ENCODE measurements around the gene MYBPH. TPM values are rescaled to one million over a fixed set of nuclear protein-coding genes. Genes with fewer than 3 reads are reported as not detected.

The MYBPH gene
- total RNA-seq, 4 donors from 2014 or later: 0.11 to 0.75 TPM; not detected in 2

- no peaks in the 10 kb centered on the region for H3K27me3 ChIP-seq
- DNase-seq: no peak
Observed at GRCh38 chr1:203122159-203122558, 53.5 kb downstream of the MYBPH start.

GRCh38 chr1:203121186-203122015 is 54.2 kb downstream of the MYBPH start:
- 67 to 71% methylated on average over 11 of the region's 11 CpGs for whole genome bisulfite sequencing, 2 donors
- Histone ChIP-seq H3K4me3 (replicated peaks in 1 of 3) (no peak overlapping the region), H3K4me1 (peaks cover 0 to under 1% of the 10 kb centered on the region in 2 donors), H3K36me3 (no peaks in the 10 kb centered on the region), H3K9me3 (no peaks in the 10 kb centered on the region), H3K27ac (no peak overlapping the region), H3K27me3 (no peaks in the 10 kb centered on the region)
- TF ChIP-seq CTCF (IDR thresholded peaks at IDR 0.05) (no peak), POLR2A (IDR thresholded peaks at IDR 0.05) (no peak)
- intact Hi-C loops (cut with DNase I): loop anchor here (5.0 kb wide), 1 partner anchor 41 kb away; no protein-coding TSS in a partner anchor
- no peak for DNase-seq

More at GRCh38 chr1:203122159-203122558, 53.5 kb downstream of the MYBPH start:
- intact Hi-C loops (cut with DNase I): loop anchor here (5.0 kb wide), 1 partner anchor 40 kb away; no protein-coding TSS in a partner anchor
- TF ChIP-seq POLR2A (IDR thresholded peaks at IDR 0.05) (no peak), CTCF (IDR thresholded peaks at IDR 0.05) (no peak)
- 100% methylated on average over 1 to 2 of the region's 2 CpGs for WGBS, 2 donors
- H3K36me3 ChIP-seq: no peaks in the 10 kb centered on the region
- H3K4me1 ChIP-seq: peaks cover 0 to 7% of the 10 kb centered on the region in 2 donors
- no peak overlapping the region for H3K27ac ChIP-seq
- no peaks in the 10 kb centered on the region for H3K9me3 ChIP-seq
- no peak overlapping the region for H3K4me3 ChIP-seq (replicated peaks in 1 of 3)

- Histone ChIP-seq H3K4me1 (no peaks in the 10 kb centered on the region), H3K27me3 (no peaks in the 10 kb centered on the region), H3K36me3 (no peaks in the 10 kb centered on the region), H3K9me3 (no peaks in the 10 kb centered on the region), H3K27ac (no peak overlapping the region), H3K4me3 (replicated peaks in 1 of 3) (no peak overlapping the region)
- WGBS, 2 donors: 86 to 88% methylated on average over 7 of the region's 7 CpGs
- intact Hi-C loops (cut with DNase I): loop anchor here (5.0 kb wide), 1 partner anchor 42 kb away; no protein-coding TSS in a partner anchor
- TF ChIP-seq POLR2A (IDR thresholded peaks at IDR 0.05): no peak
- TF ChIP-seq CTCF (IDR thresholded peaks at IDR 0.05): no peak
- no peak for DNase-seq
Observed at GRCh38 chr1:203120325-203121153, 55.1 kb downstream of the MYBPH start.

Other genes with a start within 250 kb of the MYBPH start
- gene KLHL12, start 248.6 kb downstream of the MYBPH start, total RNA-seq: 10 to 100 TPM; 25.1 to 34.0 (median 29.1) TPM
- 100 to 1,000 TPM in 1 of 4 donors, 10 to 100 TPM in 3; 76.3 to 108 (median 81.2) TPM for gene ADIPOR1, start 217.5 kb downstream of the MYBPH start, total RNA-seq
- gene CYB5R1, start 208.6 kb downstream of the MYBPH start, total RNA-seq: 10 to 100 TPM; 48.0 to 94.8 (median 64.6) TPM
- 10 to 100 TPM; 71.0 to 93.9 (median 84.2) TPM for gene TMEM183A, start 168.5 kb downstream of the MYBPH start, total RNA-seq
- gene PPFIA4, start 149.3 kb downstream of the MYBPH start, total RNA-seq: 1 to 10 TPM in 3 of 4 donors, under 1 TPM in 1; 0.54 to 3.0 (median 2.1) TPM
- not detected for gene MYOG, start 89.8 kb downstream of the MYBPH start, total RNA-seq
- 10 to 100 TPM in 2 of 4 donors, 1 to 10 TPM in 1, under 1 TPM in 1; 0.94 to 25.6 (median 6.8) TPM for gene ADORA1, start 48.1 kb downstream of the MYBPH start, total RNA-seq
- gene CHI3L1, start 10.9 kb upstream of the MYBPH start, total RNA-seq: 10 to 100 TPM in 1 of 4 donors, 1 to 10 TPM in 3; 1.2 to 42.9 (median 4.4) TPM
- 1 to 10 TPM in 2 of 4 donors, under 1 TPM in 1, not detected in 1; 0.45 to 9.0 (median 1.2) TPM for gene CHIT1, start 53.8 kb upstream of the MYBPH start, total RNA-seq
- 10 to 100 TPM; 41.9 to 82.1 (median 51.9) TPM for gene BTG2, start 129.7 kb upstream of the MYBPH start, total RNA-seq
- 100 to 1,000 TPM in 3 of 4 donors, 10 to 100 TPM in 1; 67.7 to 173 (median 111) TPM for gene FMOD, start 175.3 kb upstream of the MYBPH start, total RNA-seq